Gastrocnemius medialis (tissue), 4 donors: ENCODE data around the gene POLG.

Experiments
- POLR2A ChIP-seq, 2 donors: fragments of 450-650 bp; IDR thresholded peaks; one replicate each; pipeline ENCODE4 v1.6.1; 2017; ENCODE audit warnings: antibody characterized with exemption in 2 of 2, mild to moderate bottlenecking in 2 of 2, moderate library complexity in 2 of 2
- TF ChIP-seq, protein P1 (sequence below), 5 experiments: fragments of 450-650 bp in 3 of 5; fragments of 200-600 bp in 2 of 5; sonication (generic) in 2 of 5; IDR thresholded peaks in 4 of 5; conservative IDR thresholded peaks in 1 of 5; 1 replicate in 4 of 5; 2 replicates in 1 of 5; pipeline ENCODE4 v1.5.1; 2016 to 2019; ENCODE audit warnings: antibody characterized with exemption in 5 of 5, mild to moderate bottlenecking in 3 of 5, moderate library complexity in 3 of 5

DNA sequence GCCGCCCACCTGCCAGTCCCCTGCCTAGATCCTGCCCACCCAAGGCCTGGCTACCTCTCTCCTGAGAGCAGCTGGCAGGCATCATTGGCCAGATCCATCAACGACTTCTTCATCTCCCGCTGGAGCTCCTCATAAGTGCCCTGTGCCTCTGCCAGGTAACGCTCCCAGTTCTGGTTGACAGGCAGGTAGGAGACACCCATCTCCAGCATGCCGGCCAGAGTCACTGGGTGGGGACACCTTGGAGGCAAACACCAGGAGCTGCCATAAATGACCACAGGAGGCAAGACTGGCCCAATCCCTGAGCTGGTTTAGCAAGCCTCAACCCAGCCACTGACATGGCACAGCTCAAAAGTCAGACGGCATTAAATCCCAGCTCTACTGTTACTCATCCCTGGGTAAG is 7.5 kb downstream of the POLG start:
- TF ChIP-seq POLR2A (IDR thresholded peaks at IDR 0.05), result no peak
- TF ChIP-seq, protein P1, sequence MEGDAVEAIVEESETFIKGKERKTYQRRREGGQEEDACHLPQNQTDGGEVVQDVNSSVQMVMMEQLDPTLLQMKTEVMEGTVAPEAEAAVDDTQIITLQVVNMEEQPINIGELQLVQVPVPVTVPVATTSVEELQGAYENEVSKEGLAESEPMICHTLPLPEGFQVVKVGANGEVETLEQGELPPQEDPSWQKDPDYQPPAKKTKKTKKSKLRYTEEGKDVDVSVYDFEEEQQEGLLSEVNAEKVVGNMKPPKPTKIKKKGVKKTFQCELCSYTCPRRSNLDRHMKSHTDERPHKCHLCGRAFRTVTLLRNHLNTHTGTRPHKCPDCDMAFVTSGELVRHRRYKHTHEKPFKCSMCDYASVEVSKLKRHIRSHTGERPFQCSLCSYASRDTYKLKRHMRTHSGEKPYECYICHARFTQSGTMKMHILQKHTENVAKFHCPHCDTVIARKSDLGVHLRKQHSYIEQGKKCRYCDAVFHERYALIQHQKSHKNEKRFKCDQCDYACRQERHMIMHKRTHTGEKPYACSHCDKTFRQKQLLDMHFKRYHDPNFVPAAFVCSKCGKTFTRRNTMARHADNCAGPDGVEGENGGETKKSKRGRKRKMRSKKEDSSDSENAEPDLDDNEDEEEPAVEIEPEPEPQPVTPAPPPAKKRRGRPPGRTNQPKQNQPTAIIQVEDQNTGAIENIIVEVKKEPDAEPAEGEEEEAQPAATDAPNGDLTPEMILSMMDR (IDR thresholded peaks at IDR 0.05 in 4 of 5, conservative IDR thresholded peaks at IDR 0.05 in 1 of 5), result no peak
